IMR-90 (cell line): ENCODE data around the gene KANSL3. TPM values are rescaled to one million over a fixed set of nuclear protein-coding genes. Genes with fewer than 3 reads are reported as not detected.
A peak's percentile ranks its signal among the peaks of the same experiment; 100 is the strongest.

Source experiments
- ATAC-seq: fragments of 200-7000 bp; cut with Tn5 transposase; 2 replicates; pipeline ENCODE4 v1.9.1; 2020; ENCODE audit warnings: low read depth, mild to moderate bottlenecking, moderate library complexity
- BruUV-seq: library from RNA; stranded (reverse); fragments of 400-500 nt; replicated peaks from 2 replicates; lab custom pipeline; 2021; lab: Mats Ljungman, UMichigan
- CTCF ChIA-PET: fragments of 300-600 bp; formaldehyde crosslinking; extraction: SDS; loops from one replicate; lab custom pipeline; 2021; ENCODE audit warnings: antibody characterized with exemption; lab: Yijun Ruan, JAX
- POLR2A ChIA-PET: fragments of 300-600 bp; sonication (Branson Sonifier 250); formaldehyde crosslinking; loops from one replicate; lab custom pipeline; 2022; ENCODE audit warnings: antibody characterized with exemption; ENCODE audit not compliant: unreplicated experiment; lab: Charles Lee
- DNase-seq: peaks from one replicate; pipeline ENCODE4 v3.0.0; 2013
- H2AFZ ChIP-seq: replicated peaks from 2 replicates; pipeline ENCODE3; 2013; ENCODE audit warnings: low read length, mild to moderate bottlenecking; ENCODE audit not compliant: poor library complexity
- H2AK5ac ChIP-seq: 2 replicates; pipeline ENCODE4 v1.6.1; 2013; ENCODE audit warnings: low read depth, low read length, inconsistent platforms
- H2AK9ac ChIP-seq: replicated peaks from 2 replicates; pipeline ENCODE3; 2013; ENCODE audit warnings: mild to moderate bottlenecking, low read depth, low read length, moderate library complexity; ENCODE audit not compliant: poor library complexity
- H2BK120ac ChIP-seq: 2 replicates; pipeline ENCODE4 v1.6.1; 2013; ENCODE audit warnings: low read depth, low read length, inconsistent platforms
- H2BK15ac ChIP-seq: 3 replicates; pipeline ENCODE4 v1.6.1; 2013; ENCODE audit warnings: low read depth, low read length, inconsistent platforms
- H2BK20ac ChIP-seq: 2 replicates; pipeline ENCODE4 v1.6.1; 2013; ENCODE audit warnings: low read depth, mild to moderate bottlenecking, inconsistent platforms, low read length, moderate library complexity
- H2BK5ac ChIP-seq: 2 replicates; pipeline ENCODE4 v1.6.1; 2013; ENCODE audit warnings: mild to moderate bottlenecking, low read depth, low read length, inconsistent platforms; ENCODE audit not compliant: poor library complexity, severe bottlenecking
- H3K14ac ChIP-seq: replicated peaks from 2 replicates; pipeline ENCODE4 v1.6.1; 2013; ENCODE audit warnings: low read depth, low read length, inconsistent platforms
- H3K18ac ChIP-seq: 2 replicates; pipeline ENCODE4 v1.6.1; 2013; ENCODE audit warnings: low read depth, low read length, control low read depth
- H3K23ac ChIP-seq: 2 replicates; pipeline ENCODE4 v1.6.1; 2013; ENCODE audit warnings: low read depth, low read length, inconsistent platforms
- H3K27ac ChIP-seq: 2 replicates; pipeline ENCODE4 v1.5.1; 2013; ENCODE audit warnings: mild to moderate bottlenecking, control low read depth, low read length; ENCODE audit not compliant: insufficient read depth
- H3K27me3 ChIP-seq: 2 replicates; pipeline ENCODE4 v1.6.1; 2013; ENCODE audit warnings: low read length; ENCODE audit not compliant: control insufficient read depth, insufficient read depth
- H3K36me3 ChIP-seq: 2 replicates; pipeline ENCODE4 v1.6.1; 2013; ENCODE audit warnings: low read length, mixed read lengths; ENCODE audit not compliant: control insufficient read depth, insufficient read depth
- H3K4ac ChIP-seq: 2 replicates; pipeline ENCODE4 v1.6.1; 2013; ENCODE audit warnings: low read depth, low read length, inconsistent platforms
- H3K4me1 ChIP-seq: 2 replicates; pipeline ENCODE4 v1.6.1; 2013; ENCODE audit warnings: low read length, mixed read lengths; ENCODE audit not compliant: control insufficient read depth, insufficient read depth
- H3K4me2 ChIP-seq: 2 replicates; pipeline ENCODE4 v1.6.1; 2013; ENCODE audit warnings: low read depth, mild to moderate bottlenecking, control low read depth, low read length, moderate library complexity
- H3K4me3 ChIP-seq: 2 replicates; pipeline ENCODE4 v1.5.1; 2013; ENCODE audit warnings: low read depth, mild to moderate bottlenecking, control low read depth, low read length, moderate library complexity; ENCODE audit not compliant: insufficient read depth
- H3K56ac ChIP-seq: 2 replicates; pipeline ENCODE4 v1.6.1; 2013; ENCODE audit warnings: low read length, inconsistent platforms; ENCODE audit not compliant: insufficient read depth; ENCODE audit errors: extremely low read depth
- H3K79me1 ChIP-seq, 2 experiments: 2 replicates each; pipeline ENCODE4 v1.6.1; 2013; ENCODE audit warnings: low read length in 2 of 2, inconsistent platforms in 1 of 2, low read depth in 1 of 2
- H3K9ac ChIP-seq: 2 replicates; pipeline ENCODE4 v1.6.1; 2013; ENCODE audit warnings: low read depth, low read length, control low read depth
- H3K9me1 ChIP-seq: 2 replicates; pipeline ENCODE4 v1.6.1; 2013; ENCODE audit warnings: low read length, inconsistent platforms; ENCODE audit not compliant: insufficient read depth
- H3K9me3 ChIP-seq: 2 replicates; pipeline ENCODE4 v1.6.1; 2013; ENCODE audit warnings: low read length; ENCODE audit not compliant: control insufficient read depth, insufficient read depth
- H4K20me1 ChIP-seq: 2 replicates; pipeline ENCODE4 v1.6.1; 2013; ENCODE audit warnings: low read length, inconsistent platforms; ENCODE audit not compliant: insufficient read depth
- H4K5ac ChIP-seq: 2 replicates; pipeline ENCODE4 v1.6.1; 2013; ENCODE audit warnings: mild to moderate bottlenecking, low read depth, low read length, control low read depth
- H4K8ac ChIP-seq, 2 experiments: 2 replicates each; pipeline ENCODE4 v1.6.1; 2013; ENCODE audit warnings: low read depth in 2 of 2, low read length in 2 of 2, control low read depth in 1 of 2, inconsistent platforms in 1 of 2
- H4K91ac ChIP-seq: 2 replicates; pipeline ENCODE4 v1.6.1; 2013; ENCODE audit warnings: low read depth, low read length, inconsistent platforms; ENCODE audit not compliant: insufficient read depth
- RAD21 ChIP-seq: IDR thresholded peaks from 2 replicates; pipeline ENCODE4 v1.6.1; 2012; ENCODE audit warnings: low read length, improper control_type of control experiment
- WGBS, 2 experiments: methylation state at CpG; one replicate each; pipeline versions ENCODE4 v1.1.5 to v1.1.7; 2013; ENCODE audit warnings: missing lambda C conversion rate in 2 of 2; ENCODE audit not compliant: insufficient read length in 1 of 2; ENCODE audit errors: extremely low coverage in 2 of 2; 5-methylcytosine and 5-hydroxymethylcytosine counted together
- dilution Hi-C: fragments of 300-500 bp; cut with HindIII; formaldehyde crosslinking; loops from one replicate; pipeline ENCODE4 v1.14.3; 2018; ENCODE audit warnings: low sequenced_read_pairs; ENCODE audit not compliant: unreplicated experiment
- in situ Hi-C: fragments of 300-500 bp; cut with MboI; formaldehyde crosslinking; loops from 3 replicates; pipeline ENCODE4 v1.14.3; 2019; ENCODE audit warnings: low sequenced_read_pairs, inconsistent platforms, mixed read lengths
- intact Hi-C: fragments of 100-400 bp; cut with micrococcal nuclease; formaldehyde crosslinking; loops from 2 replicates; pipeline ENCODE4 v1.10.0; 2022
- polyA plus RNA-seq, 3 experiments: library from polyadenylated mRNA; depleted of rRNA; stranded (reverse); fragments of >200 nt; gene quantifications; 2 replicates each; pipeline ENCODE4 v1.2.3, GENCODE V29; 2012; ENCODE audit warnings: low replicate concordance in 1 of 3
- total RNA-seq: library from RNA; depleted of rRNA; stranded (reverse); fragments of >200 nt; gene quantifications from 2 replicates; pipeline ENCODE4 v1.2.3, GENCODE V29; 2012

The KANSL3 gene
- total and polyA plus RNA-seq, 2 of the 4 experiments (the other 2 are of a cell fraction): 22.2 to 26.3 TPM

DNA sequence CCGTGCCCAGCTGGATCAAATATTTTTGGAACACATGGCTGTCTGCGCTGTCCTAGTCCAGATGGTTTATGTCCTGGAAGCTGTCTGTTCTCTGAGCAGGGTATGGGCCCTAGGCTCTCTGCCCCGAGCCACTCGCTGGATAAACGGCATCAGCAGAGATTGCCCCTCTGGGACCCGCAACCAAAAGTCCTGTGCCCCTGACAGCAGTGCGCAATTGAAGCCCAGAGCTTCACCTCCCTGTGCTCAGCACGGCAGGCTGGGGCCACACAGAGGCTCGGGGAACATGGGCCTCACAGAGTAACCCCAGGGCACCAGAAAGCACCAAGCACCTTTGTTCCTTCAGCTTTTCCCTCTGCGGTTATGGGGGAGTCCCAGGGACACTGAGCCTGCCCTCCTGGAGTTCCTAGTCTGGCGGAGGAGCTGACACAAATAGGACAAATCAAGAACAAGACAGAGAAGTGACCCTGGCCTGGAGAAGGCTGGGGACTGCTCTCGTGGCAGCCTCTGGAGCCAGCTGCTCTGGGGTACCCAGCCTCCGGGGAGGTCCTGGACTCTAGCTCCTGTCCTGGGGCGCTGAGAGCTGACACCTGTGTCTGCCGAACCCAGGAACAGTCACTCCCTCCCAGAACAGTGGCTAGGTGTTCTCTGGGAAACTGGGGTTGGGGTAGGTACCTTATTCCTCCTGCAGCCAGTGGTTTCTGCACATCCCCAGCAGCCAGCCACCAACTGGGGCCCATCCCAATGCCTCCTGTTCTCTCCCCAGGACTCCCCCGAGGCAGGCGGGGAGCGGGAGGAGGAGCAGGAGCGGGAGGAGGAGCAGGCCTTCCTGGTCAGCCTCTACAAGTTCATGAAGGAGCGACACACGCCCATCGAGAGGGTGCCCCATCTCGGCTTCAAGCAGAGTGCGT lies 89.3 kb downstream of the KANSL3 start:
- DNase-seq: no peak
- 64% methylated on average over 6 of the region's 24 CpGs; no CpG with 5 or more reads in 1 of the 2 experiments for WGBS, 2 experiments
- no TSS peak for BruUV-seq

More for the DNA sequence above, 89.3 kb downstream of the KANSL3 start:
- Histone ChIP-seq H4K5ac (no peak overlapping the region), H2AFZ (peak overlapping the region; percentile 13), H3K36me3 (peaks cover 26% of the 10 kb centered on the region), H3K18ac (no peak overlapping the region), H2BK20ac (no peak overlapping the region), H3K23ac (no peak overlapping the region), H3K9me3 (no peaks in the 10 kb centered on the region), H3K4me2 (no peak overlapping the region), H3K14ac (no peak overlapping the region), H3K56ac (no peak overlapping the region), H3K27me3 (no peaks in the 10 kb centered on the region), H3K27ac (no peak overlapping the region), H3K4ac (no peak overlapping the region), H3K4me3 (no peak overlapping the region), H2BK5ac (no peak overlapping the region), H2AK5ac (no peak overlapping the region), H3K9ac (no peak overlapping the region), H2AK9ac (no peak overlapping the region), H2BK120ac (no peak overlapping the region), H2BK15ac (no peak overlapping the region), H4K20me1 (peaks cover 8% of the 10 kb centered on the region), H3K9me1 (no peaks in the 10 kb centered on the region), H4K8ac (no peak overlapping the region), H3K4me1 (peaks cover 5% of the 10 kb centered on the region; the same call in 1 of the 2 replicates), H3K79me1 (peaks cover 9 to 20% of the 10 kb centered on the region in 2 experiments; a peak in 2 of 4 replicates), H4K91ac (no peak overlapping the region)
- ChIA-PET CTCF (interaction anchor here (0.6 kb wide), 1 partner anchor 176 kb away, joined by 5 read pairs; no protein-coding TSS in a partner anchor), POLR2A (no interaction called here)
- TF ChIP-seq RAD21: no peak
- in situ Hi-C loops (no loop called here), intact Hi-C loops (no loop called here), dilution Hi-C loops (no loop called here)
- no peak for ATAC-seq
